Mesendoderm (in vitro differentiated cells): ENCODE results near the gene TFDP1.

Source experiments
- DNase-seq: peaks from one replicate; pipeline ENCODE4 v3.0.0; 2013
- H2AK5ac ChIP-seq: 2 replicates; pipeline ENCODE4 v1.6.1; 2013; ENCODE audit warnings: low read length, inconsistent platforms
- H2BK120ac ChIP-seq: 2 replicates; pipeline ENCODE4 v1.6.1; 2013; ENCODE audit warnings: low read depth, mild to moderate bottlenecking, low read length, moderate library complexity, mixed read lengths
- H2BK15ac ChIP-seq: replicated peaks from 2 replicates; pipeline ENCODE4 v1.6.1; 2013; ENCODE audit warnings: low read depth, mild to moderate bottlenecking, moderate library complexity
- H2BK5ac ChIP-seq: 2 replicates; pipeline ENCODE4 v1.6.1; 2013; ENCODE audit warnings: low read length, inconsistent platforms
- H3K18ac ChIP-seq: 2 replicates; pipeline ENCODE4 v1.6.1; 2013; ENCODE audit warnings: mild to moderate bottlenecking, low read length, mixed read lengths
- H3K23ac ChIP-seq: one replicate; pipeline ENCODE4 v1.6.1; 2013; ENCODE audit warnings: low read length
- H3K27ac ChIP-seq: 2 replicates; pipeline ENCODE4 v1.5.1; 2013; ENCODE audit warnings: low read depth, mild to moderate bottlenecking, inconsistent platforms, low read length, moderate library complexity
- H3K27me3 ChIP-seq: 2 replicates; pipeline ENCODE4 v1.6.1; 2013; ENCODE audit warnings: low read length, control low read depth, mild to moderate bottlenecking, inconsistent platforms; ENCODE audit not compliant: insufficient read depth, poor library complexity
- H3K36me3 ChIP-seq: 2 replicates; pipeline ENCODE4 v1.6.1; 2013; ENCODE audit warnings: low read length, inconsistent platforms; ENCODE audit not compliant: control insufficient read depth, insufficient read depth
- H3K4ac ChIP-seq: one replicate; pipeline ENCODE4 v1.6.1; 2013; ENCODE audit warnings: low read depth, mild to moderate bottlenecking, low read length, moderate library complexity
- H3K4me1 ChIP-seq: 2 replicates; pipeline ENCODE4 v1.6.1; 2013; ENCODE audit warnings: low read depth, low read length, inconsistent platforms; ENCODE audit not compliant: control insufficient read depth
- H3K4me2 ChIP-seq: 2 replicates; pipeline ENCODE4 v1.6.1; 2013; ENCODE audit warnings: low read length
- H3K4me3 ChIP-seq: 2 replicates; pipeline ENCODE4 v1.5.1; 2013; ENCODE audit warnings: mild to moderate bottlenecking, low read length
- H3K56ac ChIP-seq: one replicate; pipeline ENCODE4 v1.6.1; 2013; ENCODE audit warnings: low read length
- H3K79me1 ChIP-seq: 2 replicates; pipeline ENCODE4 v1.6.1; 2013; ENCODE audit warnings: low read length, inconsistent platforms
- H3K79me2 ChIP-seq: 2 replicates; pipeline ENCODE4 v1.6.1; 2013; ENCODE audit warnings: mild to moderate bottlenecking, low read length; ENCODE audit not compliant: control insufficient read depth, insufficient read depth
- H3K9ac ChIP-seq: 2 replicates; pipeline ENCODE4 v1.6.1; 2013; ENCODE audit warnings: low read length, inconsistent platforms
- H4K5ac ChIP-seq: one replicate; pipeline ENCODE4 v1.6.1; 2013; ENCODE audit warnings: low read length
- H4K8ac ChIP-seq: one replicate; pipeline ENCODE4 v1.6.1; 2013; ENCODE audit warnings: low read depth, mild to moderate bottlenecking, control low read depth, low read length, moderate library complexity
- WGBS: extraction: QIAGEN DNeasy Blood & Tissue Kit; methylation state at CpG from one replicate; pipeline ENCODE4 v1.1.7; 2013; ENCODE audit warnings: low lambda C conversion rate, missing lambda C conversion rate; ENCODE audit not compliant: insufficient coverage; ENCODE audit errors: extremely low coverage; 5-methylcytosine and 5-hydroxymethylcytosine counted together

Gene TFDP1

GRCh38 chr13:113628291-113629270 is 44.0 kb downstream of the TFDP1 start:
- no peak overlapping the region for H3K27ac ChIP-seq
- H3K56ac ChIP-seq, result no peak overlapping the region
- no peak overlapping the region for H3K4ac ChIP-seq
- no peak overlapping the region for H4K8ac ChIP-seq
- no peak overlapping the region for H2AK5ac ChIP-seq
- no peak overlapping the region for H3K18ac ChIP-seq
- H3K23ac ChIP-seq, result no peak overlapping the region
- no peaks in the 10 kb centered on the region for H3K27me3 ChIP-seq
- peaks cover 29% of the 10 kb centered on the region for H3K79me2 ChIP-seq
- no peak overlapping the region for H3K4me3 ChIP-seq
- H2BK5ac ChIP-seq, result no peak overlapping the region
- H3K36me3 ChIP-seq, result peaks cover 12% of the 10 kb centered on the region
- WGBS, result no CpG with 5 or more reads among the region's 30 CpGs
- no peak overlapping the region for H3K9ac ChIP-seq
- no peak overlapping the region for H2BK120ac ChIP-seq
- H4K5ac ChIP-seq, result no peak overlapping the region
- H3K79me1 ChIP-seq, result peaks cover 26% of the 10 kb centered on the region
- H3K4me2 ChIP-seq, result no peak overlapping the region
- H2BK15ac ChIP-seq, result no peak overlapping the region
- DNase-seq, result no peak
- no peaks in the 10 kb centered on the region for H3K4me1 ChIP-seq

GRCh38 chr13:113629866-113630265 is 45.3 kb downstream of the TFDP1 start:
- DNase-seq, result no peak

GRCh38 chr13:113630296-113630695 is 45.7 kb downstream of the TFDP1 start:
- Histone ChIP-seq H2BK15ac (no peak overlapping the region), H3K4me1 (no peaks in the 10 kb centered on the region), H2AK5ac (no peak overlapping the region), H3K36me3 (peaks cover 17% of the 10 kb centered on the region), H3K56ac (no peak overlapping the region), H3K27ac (no peak overlapping the region), H2BK120ac (no peak overlapping the region), H3K4me2 (no peak overlapping the region), H3K9ac (no peak overlapping the region), H3K79me2 (peaks cover 28% of the 10 kb centered on the region), H3K4ac (no peak overlapping the region), H4K5ac (no peak overlapping the region), H3K18ac (no peak overlapping the region), H2BK5ac (no peak overlapping the region), H3K27me3 (no peaks in the 10 kb centered on the region), H3K23ac (no peak overlapping the region), H3K4me3 (no peak overlapping the region), H4K8ac (no peak overlapping the region), H3K79me1 (peaks cover 26% of the 10 kb centered on the region)
- no CpG with 5 or more reads among the region's 11 CpGs for WGBS
- DNase-seq, result no peak

More at GRCh38 chr13:113629866-113630265, 45.3 kb downstream of the TFDP1 start:
- Histone ChIP-seq H3K4me2 (no peak overlapping the region), H3K9ac (no peak overlapping the region), H3K79me1 (peaks cover 26% of the 10 kb centered on the region), H2AK5ac (no peak overlapping the region), H3K4me1 (no peaks in the 10 kb centered on the region), H2BK5ac (no peak overlapping the region), H3K27ac (no peak overlapping the region), H4K5ac (no peak overlapping the region), H3K4me3 (no peak overlapping the region), H3K56ac (no peak overlapping the region), H3K4ac (no peak overlapping the region), H3K36me3 (peaks cover 17% of the 10 kb centered on the region), H2BK120ac (no peak overlapping the region), H3K23ac (no peak overlapping the region), H4K8ac (no peak overlapping the region), H3K27me3 (no peaks in the 10 kb centered on the region), H3K79me2 (peaks cover 28% of the 10 kb centered on the region), H3K18ac (no peak overlapping the region), H2BK15ac (no peak overlapping the region)
- no CpG with 5 or more reads among the region's 17 CpGs for WGBS

DNA sequence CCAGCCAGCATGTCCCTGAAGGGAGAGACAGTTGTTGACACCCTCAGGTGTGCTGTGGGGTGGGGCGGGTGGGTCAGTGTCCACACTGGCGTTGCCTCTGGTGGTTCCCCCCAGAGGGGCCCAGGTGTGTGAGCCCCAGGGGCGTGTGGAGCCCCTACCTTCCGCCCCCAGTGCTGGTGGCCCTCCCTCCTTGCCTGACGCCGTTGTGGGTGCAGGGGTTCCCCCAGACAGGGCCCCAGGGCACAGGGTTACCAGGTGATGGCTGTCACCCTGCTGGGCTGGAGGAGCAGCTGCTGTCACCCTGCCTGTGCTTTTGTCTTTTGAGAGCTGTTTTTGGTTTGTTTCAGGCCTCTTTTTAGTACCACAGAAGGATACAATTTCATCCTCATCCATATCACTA is 46.3 kb downstream of the TFDP1 start:
- Histone ChIP-seq H2BK120ac (no peak overlapping the region), H3K4me1 (no peaks in the 10 kb centered on the region), H3K18ac (no peak overlapping the region), H3K9ac (no peak overlapping the region), H3K23ac (no peak overlapping the region), H2BK15ac (no peak overlapping the region), H4K8ac (no peak overlapping the region), H3K27ac (no peak overlapping the region), H3K79me2 (peaks cover 28% of the 10 kb centered on the region), H2AK5ac (no peak overlapping the region), H3K56ac (no peak overlapping the region), H3K4ac (no peak overlapping the region), H3K4me3 (no peak overlapping the region), H3K36me3 (peaks cover 20% of the 10 kb centered on the region), H3K4me2 (no peak overlapping the region), H3K79me1 (peaks cover 26% of the 10 kb centered on the region), H4K5ac (no peak overlapping the region), H2BK5ac (no peak overlapping the region), H3K27me3 (no peaks in the 10 kb centered on the region)
- no peak for DNase-seq
- no CpG with 5 or more reads among the region's 6 CpGs for WGBS

GRCh38 chr13:113631341-113632095 is 47.0 kb downstream of the TFDP1 start:
- Histone ChIP-seq H3K27me3 (no peaks in the 10 kb centered on the region), H3K4ac (no peak overlapping the region), H3K9ac (no peak overlapping the region), H4K5ac (no peak overlapping the region), H2AK5ac (no peak overlapping the region), H2BK120ac (no peak overlapping the region), H3K36me3 (peaks cover 25% of the 10 kb centered on the region), H3K79me1 (peaks cover 26% of the 10 kb centered on the region), H3K23ac (no peak overlapping the region), H2BK15ac (no peak overlapping the region), H3K27ac (no peak overlapping the region), H3K56ac (no peak overlapping the region), H2BK5ac (no peak overlapping the region), H3K4me2 (no peak overlapping the region), H4K8ac (no peak overlapping the region), H3K18ac (no peak overlapping the region), H3K4me3 (no peak overlapping the region), H3K79me2 (peaks cover 26% of the 10 kb centered on the region), H3K4me1 (no peaks in the 10 kb centered on the region)
- no peak for DNase-seq
- WGBS, result no CpG with 5 or more reads among the region's 42 CpGs
